HG03439 (cell line): ENCODE measurements around the gene CABP4.

ENCODE experiments used
- ATAC-seq: cut with Tn5 transposase; IDR thresholded peaks from one replicate; pipeline ENCODE4 v1.9.1; 2021; ENCODE audit warnings: mild to moderate bottlenecking, moderate library complexity; ENCODE audit not compliant: unreplicated experiment

CABP4 gene

DNA sequence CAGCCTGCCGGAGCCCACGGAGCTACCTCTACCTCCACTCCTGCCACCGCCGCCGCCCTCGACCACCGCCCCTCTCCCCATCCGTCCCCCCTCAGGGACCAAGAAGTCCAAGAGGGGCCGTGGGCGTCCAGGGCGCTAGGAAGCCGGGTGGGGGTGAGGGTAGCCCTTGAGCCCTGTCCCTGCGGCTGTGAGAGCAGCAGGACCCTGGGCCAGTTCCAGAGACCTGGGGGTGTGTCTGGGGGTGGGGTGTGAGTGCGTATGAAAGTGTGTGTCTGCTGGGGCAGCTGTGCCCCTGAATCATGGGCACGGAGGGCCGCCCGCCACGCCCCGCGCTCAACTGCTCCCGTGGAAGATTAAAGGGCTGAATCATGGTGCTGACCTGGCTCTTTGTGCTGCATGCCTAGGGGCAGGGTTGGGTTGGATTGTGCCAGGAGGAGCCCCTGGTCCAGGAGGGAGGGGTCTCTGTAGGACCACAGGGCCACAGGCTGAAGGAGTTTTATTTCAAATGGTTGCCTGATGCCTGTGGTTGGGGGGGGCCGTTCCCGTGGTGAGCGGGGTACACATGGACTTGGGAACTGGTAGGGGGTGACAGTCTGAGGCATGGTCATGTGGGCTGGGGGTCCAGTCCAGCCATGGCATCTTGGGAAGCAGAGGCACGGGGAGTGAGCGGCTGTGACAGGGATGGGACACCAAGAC lies 20.0 kb upstream of the CABP4 start:
- ATAC-seq: no peak

DNA sequence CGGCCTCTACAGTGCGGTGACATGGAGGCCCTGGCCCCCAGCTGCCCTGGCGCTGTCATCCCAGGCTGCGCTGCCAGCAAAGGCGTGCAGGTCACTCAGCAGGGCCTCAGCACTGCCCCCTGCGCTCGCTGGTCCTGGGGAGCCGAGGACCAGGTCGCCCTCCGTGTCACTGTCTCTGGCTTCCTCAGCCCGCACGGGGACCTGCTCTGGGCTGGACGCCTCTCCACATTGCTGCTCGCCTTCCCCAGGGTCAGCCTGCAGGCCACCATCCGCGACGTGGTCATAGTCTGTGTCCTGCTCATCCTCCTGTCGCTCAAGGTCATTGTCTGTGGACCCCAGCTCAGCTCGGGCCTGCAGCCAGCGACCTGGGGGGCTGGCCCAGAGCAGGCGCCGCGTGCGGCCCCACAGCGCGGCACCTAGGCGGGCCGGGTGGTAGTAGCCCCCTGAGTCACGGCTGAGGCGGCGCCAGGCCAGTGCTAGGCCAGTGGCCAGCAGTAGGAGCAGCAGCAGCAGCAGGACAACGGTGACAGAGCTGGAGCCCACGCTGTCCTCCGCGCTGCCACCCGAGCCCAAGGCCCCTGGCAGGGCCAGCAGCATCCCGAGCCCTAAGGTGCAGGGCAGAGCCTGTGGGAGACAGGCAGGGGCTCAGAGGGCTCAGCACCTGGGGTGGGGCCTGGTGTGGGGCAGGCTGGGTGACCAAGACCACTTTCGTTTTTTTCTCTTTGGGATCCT lies 19.3 kb upstream of the CABP4 start:
- ATAC-seq: peak; percentile 5

GRCh38 chr11:67436459-67437081 lies 18.6 kb upstream of the CABP4 start:
- peak; percentile 36 for ATAC-seq

- ATAC-seq: no peak
These were observed 17.9 kb upstream of the CABP4 start, which contains the start of gene PTPRCAP for GRCh38 chr11:67437082-67437808. PTPRCAP (minus strand) TSS chr11:67437682; CDS start chr11:67437619, 63 bp downstream.

- ATAC-seq: no peak
These were observed 17.4 kb upstream of the CABP4 start for GRCh38 chr11:67437809-67438157.

DNA sequence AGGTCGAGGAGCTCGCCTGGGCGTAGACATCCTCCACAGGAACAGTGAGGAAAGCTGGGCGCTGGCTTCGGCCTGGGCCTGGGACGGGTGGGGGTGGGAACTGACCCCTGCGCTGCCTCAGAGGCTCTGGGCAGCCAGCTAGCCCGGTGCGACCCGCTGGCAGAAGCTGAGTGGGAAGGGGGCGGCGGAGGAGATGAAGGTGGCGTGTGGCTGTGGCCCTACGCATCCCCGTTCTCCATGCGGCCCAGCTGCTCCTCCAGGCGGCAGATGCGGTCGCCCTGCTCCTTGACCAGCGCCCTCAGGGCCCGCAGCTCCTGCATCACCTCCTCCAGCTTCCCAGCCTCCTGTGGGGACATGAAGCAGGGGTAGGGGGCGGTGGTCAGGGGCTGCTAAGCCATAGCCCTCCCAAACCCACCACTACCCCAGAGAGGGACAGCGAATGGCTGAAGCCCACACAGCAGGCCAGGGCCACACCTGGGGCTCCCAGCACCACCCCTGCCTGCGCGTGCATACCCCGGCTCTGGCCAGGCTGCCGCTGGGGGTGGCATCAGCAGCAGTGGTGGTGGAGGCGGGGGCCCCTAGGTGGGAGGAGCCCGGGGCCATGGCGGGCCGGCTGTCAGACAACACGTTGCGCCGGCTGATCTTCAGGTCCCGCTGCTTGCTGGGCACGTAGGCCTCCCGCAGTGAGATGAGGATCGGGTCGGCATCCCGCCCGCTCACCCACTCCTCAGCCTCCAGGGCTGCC lies 16.8 kb upstream of the CABP4 start:
- ATAC-seq: no peak

DNA sequence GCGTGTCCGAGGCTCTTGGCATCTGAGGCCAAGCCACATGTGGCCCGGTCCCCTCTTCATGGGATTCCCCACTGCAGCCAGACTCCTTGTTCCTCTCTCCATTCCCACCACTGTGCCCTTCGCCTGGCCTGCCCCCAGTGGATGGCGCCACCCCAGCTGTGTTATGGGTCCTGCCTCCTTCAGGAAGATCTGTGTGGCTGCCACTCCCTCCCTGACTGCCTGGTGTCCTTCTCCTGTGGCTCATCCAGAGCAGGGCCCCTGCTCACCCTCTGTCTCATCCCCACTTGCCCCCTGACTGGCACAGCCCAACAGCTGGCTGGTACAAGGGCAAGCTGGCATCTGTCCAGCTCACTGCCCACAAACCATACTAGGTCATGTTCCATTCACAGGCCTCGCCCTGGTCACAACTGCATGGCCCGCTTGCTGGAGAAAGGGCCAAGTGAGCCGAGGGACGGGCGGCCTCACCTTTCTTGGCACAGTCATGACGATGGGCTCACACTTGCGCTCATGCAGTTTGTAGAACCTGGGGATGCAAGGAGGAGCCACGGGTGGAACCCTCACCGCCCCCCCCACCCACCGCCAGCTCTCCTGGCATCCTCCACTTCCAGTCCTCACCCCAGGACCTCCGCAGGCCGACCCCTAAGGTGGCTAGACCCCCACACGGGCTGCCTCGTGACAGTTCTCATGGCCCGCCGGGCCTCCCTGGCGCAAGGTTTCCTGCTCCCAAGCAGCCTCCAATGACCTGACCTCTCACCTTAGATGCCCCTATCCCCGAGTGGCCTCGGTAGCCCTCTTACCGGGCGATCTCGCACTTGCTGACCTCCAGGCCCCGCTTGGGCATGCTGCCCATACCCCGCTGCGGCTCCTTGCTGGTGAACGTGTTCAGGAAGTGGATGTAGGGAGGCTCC lies 15.6 kb upstream of the CABP4 start:
- no peak for ATAC-seq

GRCh38 chr11:67440229-67441097 lies 14.7 kb upstream of the CABP4 start:
- no peak for ATAC-seq

- ATAC-seq: no peak
These were observed 14.0 kb upstream of the CABP4 start for GRCh38 chr11:67441098-67441563.

DNA sequence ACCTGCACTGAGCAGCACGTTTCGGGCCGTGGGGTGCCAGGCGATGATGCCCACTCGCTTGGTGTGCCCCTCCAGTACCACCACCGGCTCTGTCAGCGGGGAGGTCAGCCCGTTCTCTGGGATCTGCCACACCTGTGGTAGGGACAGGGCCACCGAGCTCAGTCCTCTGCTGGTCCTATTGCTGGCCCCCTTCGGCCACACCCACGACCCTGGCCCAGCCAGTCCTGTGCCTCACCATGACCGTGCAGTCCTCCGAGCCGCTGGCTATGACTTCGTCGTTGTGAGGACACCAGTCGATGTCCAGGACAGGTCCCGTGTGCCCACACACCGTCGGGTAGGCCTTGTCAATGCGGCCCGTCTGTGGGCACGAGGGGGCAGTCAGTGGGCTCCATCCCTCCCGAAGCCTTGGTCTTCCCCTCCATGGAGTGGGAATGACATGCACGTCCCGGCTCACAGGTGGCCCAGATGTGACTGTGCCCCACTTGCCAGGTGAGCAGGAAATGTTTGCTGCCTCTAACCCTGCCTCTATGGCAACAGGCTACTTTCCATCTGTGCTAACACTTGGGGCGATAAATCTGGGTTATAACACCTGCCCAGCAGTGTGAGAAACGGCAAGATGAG lies 13.3 kb upstream of the CABP4 start:
- ATAC-seq: no peak

DNA sequence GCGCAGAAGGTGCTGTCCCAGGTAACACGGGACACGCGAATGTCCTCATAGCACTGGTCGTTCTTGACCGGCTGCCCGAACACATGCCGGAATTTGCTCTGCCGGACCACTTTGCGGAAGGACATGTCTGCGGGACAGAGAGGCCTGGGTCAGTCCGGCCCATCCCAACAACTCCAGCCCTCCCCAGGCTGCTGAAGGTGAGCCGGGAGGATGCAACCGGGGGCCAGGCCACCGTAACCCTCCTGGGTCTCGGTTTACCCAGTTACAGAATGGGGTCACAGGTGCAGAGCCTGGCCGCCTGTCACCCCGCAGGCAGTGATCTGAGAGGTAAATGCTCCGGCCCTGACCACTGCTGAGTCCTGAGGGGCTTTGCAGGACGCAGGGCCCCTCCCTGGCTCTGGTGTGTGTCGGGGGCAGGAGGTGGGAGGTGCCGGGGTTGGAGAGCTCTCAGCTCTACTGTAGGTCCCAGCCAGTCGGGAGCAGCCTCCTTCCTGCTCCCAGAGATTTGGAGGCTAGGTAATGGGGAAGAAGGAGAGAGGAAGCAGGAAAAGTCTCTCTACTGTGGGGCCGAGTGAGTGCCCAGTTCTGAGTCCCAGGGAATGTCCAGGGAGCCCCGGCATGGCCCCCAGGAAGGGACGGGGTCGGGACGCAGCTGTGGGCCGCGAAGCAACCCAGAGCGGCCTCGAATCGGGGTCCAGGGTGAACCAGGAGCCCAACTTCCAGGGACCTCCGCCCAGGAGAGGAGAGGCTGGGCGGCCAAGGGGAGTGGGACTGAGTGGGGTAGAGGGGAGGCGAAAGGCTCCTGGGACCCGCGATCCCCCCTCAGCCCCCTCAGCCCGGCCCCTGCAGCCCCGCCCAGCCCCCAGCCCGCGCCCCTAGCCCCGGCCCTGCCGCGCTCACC lies 12.4 kb upstream of the CABP4 start:
- no peak for ATAC-seq

DNA sequence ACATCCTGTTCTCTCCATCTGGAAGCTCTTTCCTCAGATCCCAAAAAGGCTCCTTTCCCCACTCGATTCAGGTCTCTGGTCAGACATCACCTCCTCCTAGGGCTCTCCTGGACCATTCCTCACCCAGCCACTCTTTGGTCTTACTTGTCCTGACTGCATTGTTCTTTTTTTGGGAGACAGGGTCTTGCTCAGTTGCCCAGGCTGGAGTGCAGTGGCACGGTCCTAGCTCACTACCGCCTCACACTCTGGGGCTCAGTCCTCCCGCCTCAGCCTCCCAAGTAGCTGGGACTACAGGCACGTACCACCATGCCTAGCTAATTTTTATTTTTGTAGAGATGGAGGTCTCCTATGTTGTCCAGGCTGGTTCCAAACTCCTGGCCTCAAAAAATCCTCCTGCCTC lies 9.6 kb upstream of the CABP4 start:
- no peak for ATAC-seq

- no peak for ATAC-seq
These were observed 6.9 kb upstream of the CABP4 start for GRCh38 chr11:67448220-67448609.

GRCh38 chr11:67449116-67449844 lies 5.9 kb upstream of the CABP4 start:
- ATAC-seq: no peak

- ATAC-seq: no peak
These were observed 4.1 kb upstream of the CABP4 start for GRCh38 chr11:67450796-67451657.

GRCh38 chr11:67451658-67451976 lies 3.5 kb upstream of the CABP4 start:
- ATAC-seq: no peak
